Astrocyte of the cerebellum (primary cell): ENCODE data around the gene SGIP1.
"Not testable (repeated sequence)": the region's sequence is repeated elsewhere in the genome, so short reads cannot be mapped to it uniquely, and the experiment has no call there.

ENCODE experiments used
- DNase-seq: peaks from one replicate; pipeline ENCODE4 v3.0.0-alpha.2; 2011; ENCODE audit warnings: low read depth
- H3K4me3 ChIP-seq: 2 replicates; pipeline ENCODE4 v1.5.1; 2011; ENCODE audit warnings: mild to moderate bottlenecking, low read depth, low read length, moderate library complexity
- in situ Hi-C: cut with HindIII; loops from 2 replicates; pipeline ENCODE4 v1.10.0; 2017; ENCODE audit warnings: low sequenced_read_pairs
- TF ChIP-seq, protein P1 (sequence below): IDR thresholded peaks from 2 replicates; pipeline ENCODE4 v1.5.1; 2012; ENCODE audit warnings: low read length, low read depth, moderate library complexity, mild to moderate bottlenecking; ENCODE audit errors: missing control alignments

Gene SGIP1

DNA sequence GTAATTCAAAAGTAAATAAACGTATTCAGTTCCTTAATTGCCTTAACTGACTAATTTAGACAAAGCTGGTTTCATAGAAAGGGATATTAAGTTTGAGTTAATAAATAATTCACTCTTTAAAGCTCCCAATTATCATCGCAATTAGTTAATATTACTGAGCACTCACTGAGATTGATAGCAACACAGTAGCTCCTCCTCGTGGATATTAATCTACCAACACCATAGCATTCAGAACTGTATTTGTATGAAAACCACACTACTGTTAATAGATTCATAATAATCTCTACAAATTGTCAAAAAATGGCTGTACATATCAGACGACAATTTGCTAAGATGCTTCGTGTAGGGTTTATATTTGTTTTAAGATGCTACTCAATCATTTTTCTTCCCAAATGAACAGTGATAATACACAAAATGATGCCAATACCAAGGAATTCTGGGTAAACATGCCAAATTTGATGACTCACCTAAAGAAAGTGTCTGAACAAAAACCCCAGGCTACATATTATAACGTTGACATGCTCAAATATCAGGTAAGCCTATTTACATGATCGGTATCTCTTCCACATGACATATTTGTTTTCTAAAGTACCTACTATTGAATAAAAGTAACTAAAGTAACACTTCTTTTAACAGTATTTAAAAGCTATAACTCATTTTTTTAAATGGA is 199.5 kb downstream of the SGIP1 start:
- peak; percentile 4 for DNase-seq
- no peak overlapping the region for H3K4me3 ChIP-seq
- in situ Hi-C loops, result no loop called here
- TF ChIP-seq, protein P1, sequence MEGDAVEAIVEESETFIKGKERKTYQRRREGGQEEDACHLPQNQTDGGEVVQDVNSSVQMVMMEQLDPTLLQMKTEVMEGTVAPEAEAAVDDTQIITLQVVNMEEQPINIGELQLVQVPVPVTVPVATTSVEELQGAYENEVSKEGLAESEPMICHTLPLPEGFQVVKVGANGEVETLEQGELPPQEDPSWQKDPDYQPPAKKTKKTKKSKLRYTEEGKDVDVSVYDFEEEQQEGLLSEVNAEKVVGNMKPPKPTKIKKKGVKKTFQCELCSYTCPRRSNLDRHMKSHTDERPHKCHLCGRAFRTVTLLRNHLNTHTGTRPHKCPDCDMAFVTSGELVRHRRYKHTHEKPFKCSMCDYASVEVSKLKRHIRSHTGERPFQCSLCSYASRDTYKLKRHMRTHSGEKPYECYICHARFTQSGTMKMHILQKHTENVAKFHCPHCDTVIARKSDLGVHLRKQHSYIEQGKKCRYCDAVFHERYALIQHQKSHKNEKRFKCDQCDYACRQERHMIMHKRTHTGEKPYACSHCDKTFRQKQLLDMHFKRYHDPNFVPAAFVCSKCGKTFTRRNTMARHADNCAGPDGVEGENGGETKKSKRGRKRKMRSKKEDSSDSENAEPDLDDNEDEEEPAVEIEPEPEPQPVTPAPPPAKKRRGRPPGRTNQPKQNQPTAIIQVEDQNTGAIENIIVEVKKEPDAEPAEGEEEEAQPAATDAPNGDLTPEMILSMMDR, result no peak

DNA sequence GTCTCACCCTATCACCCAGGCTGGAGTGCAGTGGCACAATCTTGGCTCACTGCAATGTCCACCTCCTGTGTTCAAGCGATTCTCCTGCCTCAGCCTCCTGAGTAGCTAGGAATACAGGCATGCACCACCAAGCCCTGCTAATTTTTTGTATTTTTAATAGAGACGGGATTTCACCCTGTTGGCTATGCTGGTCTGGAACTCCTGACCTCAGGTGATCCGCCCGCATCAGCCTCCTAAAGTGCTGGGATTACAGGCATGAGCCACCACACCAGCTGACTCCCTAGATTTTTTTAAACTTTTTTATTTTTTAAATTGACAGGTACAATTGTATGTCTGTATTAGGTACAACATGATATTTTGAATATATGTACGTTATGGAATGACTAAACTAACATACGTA is 200.6 kb downstream of the SGIP1 start:
- H3K4me3 ChIP-seq, DNase-seq, in situ Hi-C loops: not testable (repeated sequence)

DNA sequence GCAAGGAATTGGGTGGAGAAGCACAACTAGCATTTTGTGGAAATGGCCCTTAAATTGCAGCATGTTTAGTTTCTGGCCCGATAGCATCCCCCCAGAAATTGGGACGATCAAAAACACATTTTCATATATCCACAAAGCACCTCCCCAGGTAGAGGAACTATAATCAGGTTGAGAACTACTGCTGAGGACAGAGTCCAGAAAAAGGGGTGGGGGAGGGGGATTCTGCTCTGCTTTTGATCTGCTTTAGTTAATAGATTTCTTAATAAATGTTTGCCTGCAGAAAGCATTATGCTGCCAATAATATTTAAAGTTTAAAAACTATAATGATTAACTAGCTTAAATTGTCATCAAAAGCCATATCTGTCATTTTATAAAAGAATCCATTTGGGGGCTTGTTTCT is 203.9 kb downstream of the SGIP1 start:
- no peak overlapping the region for H3K4me3 ChIP-seq
- DNase-seq, result no peak
- in situ Hi-C loops, result no loop called here
- TF ChIP-seq, protein P1, result no peak

DNA sequence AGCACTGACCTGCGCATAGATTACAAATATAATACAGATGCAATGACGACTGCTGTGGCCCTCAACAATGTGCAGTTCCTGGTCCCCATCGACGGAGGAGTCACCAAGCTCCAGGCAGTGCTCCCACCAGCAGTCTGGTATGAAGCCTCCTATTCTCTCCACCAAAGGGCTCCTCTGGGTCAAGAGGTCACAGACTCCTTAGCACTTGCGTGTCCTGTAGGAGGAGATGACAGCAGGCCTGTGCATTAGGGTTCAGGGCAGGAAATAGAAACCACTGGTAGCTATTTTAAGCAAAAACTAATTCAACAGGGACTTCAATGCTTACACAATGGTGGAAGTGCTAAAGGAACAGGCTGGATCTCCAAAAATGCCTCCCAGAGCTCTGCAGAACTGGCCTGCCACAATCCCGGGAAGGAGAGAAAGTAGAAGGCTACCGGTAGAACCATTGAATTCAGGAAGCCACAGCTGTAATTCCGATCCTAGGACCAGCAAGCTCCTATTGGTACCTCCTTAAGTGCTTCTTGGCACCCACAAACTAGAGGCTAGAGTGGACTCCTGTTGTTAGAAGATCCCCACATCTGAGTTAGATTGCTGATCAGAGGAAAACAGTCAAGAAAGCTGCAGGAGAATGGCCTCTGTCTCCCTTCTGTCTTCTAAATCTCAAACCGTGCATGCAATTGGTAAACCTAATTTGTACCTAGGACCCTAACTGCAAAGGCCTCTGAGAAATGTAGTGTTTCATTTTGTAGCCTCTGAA is 205.6 kb downstream of the SGIP1 start:
- in situ Hi-C loops, result no loop called here
- TF ChIP-seq, protein P1, result no peak
- H3K4me3 ChIP-seq, result no peak overlapping the region
- DNase-seq, result no peak

DNA sequence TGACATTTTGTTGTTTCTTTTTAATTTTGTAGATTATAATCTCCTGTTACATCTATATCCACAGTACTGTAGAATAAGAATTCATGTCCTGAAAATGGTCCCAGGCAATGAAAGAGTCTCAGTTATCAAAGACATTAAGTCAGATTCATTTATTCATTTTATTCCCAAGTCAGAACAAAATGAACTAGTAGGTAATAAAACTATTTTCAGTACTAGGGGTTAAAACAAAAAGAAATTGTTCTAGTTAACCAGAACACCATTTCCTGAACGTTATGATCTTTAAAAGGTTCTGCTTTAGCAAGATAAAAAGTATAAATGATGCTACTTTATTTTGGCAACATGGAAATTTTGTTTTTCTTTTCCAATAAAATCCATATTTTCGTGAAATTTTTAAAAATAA is 211.5 kb downstream of the SGIP1 start:
- TF ChIP-seq, protein P1, result no peak
- H3K4me3 ChIP-seq, result no peak overlapping the region
- in situ Hi-C loops, result no loop called here
- no peak for DNase-seq

DNA sequence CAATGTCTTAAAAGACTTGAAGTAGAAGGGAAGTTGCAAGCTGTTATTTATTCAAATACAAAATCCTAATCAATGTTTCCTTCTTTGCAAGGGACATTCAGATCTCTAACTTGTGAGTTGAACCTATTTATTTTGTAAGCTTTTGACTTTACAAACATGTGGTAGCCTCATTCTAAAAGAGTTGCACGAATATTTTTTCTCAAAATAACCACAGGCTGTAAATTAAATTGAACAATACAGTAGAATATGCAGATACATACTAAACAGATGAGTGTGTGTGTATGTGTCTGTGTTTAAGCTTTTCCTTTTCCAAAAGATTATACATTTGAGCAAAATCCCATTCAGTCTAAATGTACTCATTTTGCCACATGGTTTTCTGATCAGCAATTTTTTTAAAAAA is 213.5 kb downstream of the SGIP1 start:
- H3K4me3 ChIP-seq, result no peak overlapping the region
- TF ChIP-seq, protein P1, result no peak
- DNase-seq, result no peak
- in situ Hi-C loops, result no loop called here

DNA sequence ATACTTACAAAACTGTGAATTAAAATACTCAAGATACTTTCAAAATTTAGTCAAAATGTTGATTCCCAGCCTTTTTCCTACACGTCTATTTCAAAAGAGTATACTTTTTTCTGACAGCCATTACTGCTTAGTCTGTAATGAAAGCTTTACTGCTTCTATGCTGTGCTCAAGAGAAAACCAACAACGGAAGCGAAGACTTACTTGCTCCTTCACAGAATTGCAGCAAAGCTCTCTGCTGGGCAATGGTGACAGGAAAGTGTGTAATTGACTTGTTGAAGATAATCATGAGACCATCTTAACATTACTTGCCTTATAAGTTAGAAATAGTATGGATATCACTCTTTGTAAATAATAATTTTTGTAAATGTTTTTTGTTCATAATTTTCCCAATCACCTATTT is 216.6 kb downstream of the SGIP1 start:
- DNase-seq, result no peak
- in situ Hi-C loops, result no loop called here
- H3K4me3 ChIP-seq, result no peak overlapping the region
- TF ChIP-seq, protein P1, result no peak
